Mesodermal cell (in vitro differentiated cells): ENCODE data around the gene ACTN4.
A peak's percentile ranks its signal among the peaks of the same experiment; 100 is the strongest.

Source experiments
- H3K27ac ChIP-seq: 2 replicates; pipeline ENCODE4 v1.7.0; 2013; ENCODE audit warnings: mild to moderate bottlenecking, low read depth, low read length, moderate library complexity; ENCODE audit not compliant: severe bottlenecking
- H3K36me3 ChIP-seq: 2 replicates; pipeline ENCODE4 v1.7.1; 2013; ENCODE audit warnings: mild to moderate bottlenecking, low read length, moderate library complexity; ENCODE audit not compliant: control insufficient read depth, insufficient read depth
- H3K4me1 ChIP-seq: one replicate; pipeline ENCODE4 v1.7.1; 2013; ENCODE audit warnings: mild to moderate bottlenecking, low read length; ENCODE audit not compliant: insufficient read depth, control insufficient read depth, poor library complexity, severe bottlenecking
- H3K4me3 ChIP-seq: 2 replicates; pipeline ENCODE4 v1.7.0; 2013; ENCODE audit warnings: low read length, control low read depth, mild to moderate bottlenecking; ENCODE audit not compliant: insufficient read depth, poor library complexity, severe bottlenecking; ENCODE audit errors: extremely low read depth
- H3K9me3 ChIP-seq: 2 replicates; pipeline ENCODE4 v1.7.1; 2013; ENCODE audit warnings: mild to moderate bottlenecking, low read length, moderate library complexity; ENCODE audit not compliant: control insufficient read depth
- WGBS, 2 experiments: methylation state at CpG; one replicate each; pipeline ENCODE4 v1.1.5; 2013; ENCODE audit warnings: missing lambda C conversion rate in 2 of 2; ENCODE audit not compliant: insufficient coverage in 2 of 2; 5-methylcytosine and 5-hydroxymethylcytosine counted together

The ACTN4 gene

DNA sequence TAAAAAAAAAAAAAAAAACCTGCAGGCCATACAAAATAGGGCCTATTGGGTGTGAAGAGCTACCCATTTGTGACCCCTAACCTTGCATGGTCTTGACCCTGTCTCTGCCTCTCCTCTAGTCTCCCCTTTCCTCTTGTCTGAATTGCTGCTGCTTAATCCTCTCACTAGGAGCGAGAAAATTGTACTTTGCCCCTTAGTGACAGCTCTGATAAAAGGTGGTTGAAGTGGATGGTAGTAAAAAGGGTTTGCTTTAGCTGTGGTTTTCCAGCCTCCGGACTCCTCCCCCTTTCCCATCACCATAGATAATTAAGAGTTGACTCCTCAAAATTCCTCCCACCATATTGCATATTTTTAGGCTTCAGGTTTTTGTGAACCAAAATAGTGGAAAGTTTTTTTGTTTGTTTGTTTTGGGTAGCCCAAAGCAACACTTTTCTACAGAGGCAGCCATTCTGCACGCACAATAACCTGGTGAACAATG, 23.5 kb downstream of the ACTN4 start:
- Histone ChIP-seq H3K4me3 (no peak overlapping the region), H3K9me3 (no peaks in the 10 kb centered on the region), H3K36me3 (peaks cover 47% of the 10 kb centered on the region), H3K27ac (peak overlapping the region; percentile 65), H3K4me1 (peaks cover 85% of the 10 kb centered on the region)
- WGBS, 2 experiments = 100% methylated on average over 1 of the region's 3 CpGs; no CpG with 5 or more reads in 1 of the 2 experiments

GRCh38 chr19:38671654-38672053, 24.2 kb downstream of the ACTN4 start:
- H3K9me3 ChIP-seq = no peaks in the 10 kb centered on the region
- H3K27ac ChIP-seq = peak overlapping the region; percentile 65
- WGBS, 2 experiments = 70 to 87% methylated on average over 3 to 4 of the region's 4 CpGs
- peaks cover 51% of the 10 kb centered on the region for H3K36me3 ChIP-seq
- H3K4me1 ChIP-seq = peaks cover 85% of the 10 kb centered on the region
- H3K4me3 ChIP-seq = no peak overlapping the region

GRCh38 chr19:38673030-38673429, 25.6 kb downstream of the ACTN4 start:
- Histone ChIP-seq H3K9me3 (no peaks in the 10 kb centered on the region), H3K27ac (no peak overlapping the region), H3K36me3 (peaks cover 62% of the 10 kb centered on the region), H3K4me3 (no peak overlapping the region), H3K4me1 (peaks cover 82% of the 10 kb centered on the region)
- 83% methylated on average over 1 of the region's 4 CpGs for WGBS, 2 experiments

DNA sequence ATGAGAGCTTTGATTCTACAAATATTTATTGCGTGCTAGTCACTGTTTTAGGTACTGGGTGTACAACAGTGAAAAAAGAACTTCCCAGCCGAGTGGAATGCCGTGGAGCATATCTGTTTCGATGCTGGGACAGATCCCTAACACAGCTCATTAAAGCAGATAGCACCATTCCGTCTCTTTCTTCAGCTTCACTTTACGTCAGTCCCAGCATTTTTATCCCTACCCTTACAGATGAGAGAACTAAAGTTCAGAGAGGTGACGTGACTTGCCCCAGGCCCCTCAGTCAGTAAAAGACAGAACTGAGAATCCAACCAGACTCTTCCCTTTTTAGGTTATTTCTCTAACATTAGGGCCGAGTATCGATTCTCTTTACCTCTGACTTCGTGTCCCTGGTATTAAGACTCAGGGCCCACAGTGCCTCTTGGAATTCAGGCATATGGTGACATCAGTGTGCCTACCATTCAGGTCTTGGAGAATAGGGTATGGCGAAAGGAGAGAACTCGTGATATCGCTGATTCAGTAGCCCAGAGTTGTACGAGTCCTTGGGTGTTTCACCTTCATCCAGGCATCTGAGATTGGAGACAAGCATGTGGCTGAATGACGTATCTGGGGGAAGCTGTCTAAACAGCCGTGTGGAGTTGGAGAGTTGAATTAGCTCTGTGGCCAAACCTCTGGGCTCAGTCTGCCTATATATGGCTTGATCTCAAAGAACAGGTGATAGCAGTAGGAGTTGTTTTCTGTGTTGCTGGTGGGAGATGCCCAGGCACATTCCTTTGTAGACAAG, 27.1 kb downstream of the ACTN4 start:
- H3K27ac ChIP-seq = peak overlapping the region; percentile 54
- 93 to 96% methylated on average over 15 of the region's 16 CpGs for WGBS, 2 experiments
- peaks cover 80% of the 10 kb centered on the region for H3K4me1 ChIP-seq
- peaks cover 62% of the 10 kb centered on the region for H3K36me3 ChIP-seq
- H3K4me3 ChIP-seq = no peak overlapping the region
- no peaks in the 10 kb centered on the region for H3K9me3 ChIP-seq

- no peaks in the 10 kb centered on the region for H3K9me3 ChIP-seq
- H3K4me3 ChIP-seq = no peak overlapping the region
- H3K4me1 ChIP-seq = peaks cover 79% of the 10 kb centered on the region
- peaks cover 62% of the 10 kb centered on the region for H3K36me3 ChIP-seq
- peak overlapping the region; percentile 79 for H3K27ac ChIP-seq
- 92 to 100% methylated on average over 5 of the region's 5 CpGs for WGBS, 2 experiments
Observed at GRCh38 chr19:38675611-38676010, 28.2 kb downstream of the ACTN4 start.

DNA sequence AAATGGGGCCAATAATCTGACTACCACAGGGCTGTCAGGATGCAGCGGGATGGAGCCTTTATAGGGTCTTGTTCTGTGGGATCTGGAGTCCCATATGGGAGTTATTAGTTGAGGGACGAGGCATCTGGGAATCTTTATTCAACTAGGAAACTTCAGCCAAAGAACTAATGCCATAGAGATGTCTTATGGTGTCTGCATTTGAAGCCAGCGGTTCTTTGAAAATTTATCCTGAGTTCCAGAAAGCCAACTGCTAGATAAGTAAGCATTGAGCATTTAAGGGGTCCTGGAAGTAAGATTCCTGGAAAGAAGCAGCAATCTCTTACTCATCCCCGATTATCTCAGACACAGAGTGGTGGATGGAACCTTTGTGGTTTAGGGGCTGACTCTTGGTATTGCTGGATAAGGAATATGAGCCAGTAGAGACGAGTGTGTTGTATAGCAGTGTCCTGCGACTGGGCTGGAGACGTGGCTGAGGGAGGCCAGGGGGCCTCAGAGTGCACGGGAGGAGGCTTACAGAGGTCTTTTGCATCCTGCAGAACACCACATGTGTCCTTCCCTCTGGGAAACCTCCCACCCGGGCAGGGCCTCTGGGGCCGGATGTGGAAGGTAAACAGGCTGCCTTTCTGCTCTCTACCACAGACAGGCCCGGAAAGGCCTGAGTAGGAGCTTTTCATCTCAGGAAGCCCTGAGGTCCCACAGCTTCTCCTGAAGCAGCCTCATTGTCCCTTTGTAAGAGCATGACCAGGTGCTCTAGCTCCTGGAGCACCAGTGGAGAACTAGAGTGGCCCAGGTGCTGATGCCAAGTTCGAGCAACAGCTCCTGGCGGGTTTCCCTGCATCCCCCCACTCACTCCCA, 28.8 kb downstream of the ACTN4 start:
- H3K27ac ChIP-seq = peak overlapping the region; percentile 79
- H3K4me3 ChIP-seq = no peak overlapping the region
- H3K4me1 ChIP-seq = peaks cover 73% of the 10 kb centered on the region
- H3K9me3 ChIP-seq = no peaks in the 10 kb centered on the region
- 81 to 84% methylated on average over 11 of the region's 13 CpGs for WGBS, 2 experiments
- peaks cover 65% of the 10 kb centered on the region for H3K36me3 ChIP-seq

- WGBS, 2 experiments = 88 to 93% methylated on average over 8 of the region's 11 CpGs
Observed at GRCh38 chr19:38676878-38677646, 29.6 kb downstream of the ACTN4 start.

DNA sequence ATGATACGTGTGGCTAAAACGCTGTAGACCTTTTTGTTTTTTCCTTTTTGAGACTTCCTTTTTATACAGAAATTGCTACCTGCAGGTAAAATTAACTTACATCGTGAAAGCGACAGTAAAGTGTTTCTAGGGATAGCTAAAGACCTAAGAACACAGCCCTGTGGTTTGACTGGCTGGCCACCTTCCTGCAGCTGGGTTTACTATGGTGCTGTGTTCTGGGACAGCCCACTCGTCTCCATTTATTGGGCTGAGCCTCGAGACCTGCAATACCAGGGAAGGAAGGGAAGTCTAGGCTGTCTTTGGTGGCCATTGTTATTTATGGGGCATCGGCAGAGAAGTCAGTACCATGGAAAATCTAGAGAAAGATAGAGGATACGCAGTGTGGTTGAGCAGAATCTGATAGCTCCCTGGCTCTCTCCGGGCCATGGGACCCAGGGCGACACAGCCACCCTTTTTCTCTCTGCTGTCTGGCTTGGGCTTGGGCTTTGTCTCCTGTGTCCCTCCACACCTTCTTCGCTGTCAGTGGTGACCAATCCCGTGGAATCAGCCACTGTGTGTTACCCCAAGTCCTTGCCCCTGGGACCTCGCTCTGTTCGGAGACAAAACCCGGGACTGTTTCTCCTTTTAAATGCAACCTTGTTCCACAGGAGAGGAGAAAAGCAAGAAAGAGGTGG, 30.9 kb downstream of the ACTN4 start:
- Histone ChIP-seq H3K4me3 (no peak overlapping the region), H3K4me1 (peaks cover 74% of the 10 kb centered on the region), H3K9me3 (no peaks in the 10 kb centered on the region), H3K36me3 (peaks cover 73% of the 10 kb centered on the region), H3K27ac (peak overlapping the region; percentile 23)
- WGBS, 2 experiments = 93 to 96% methylated on average over 10 to 11 of the region's 15 CpGs

More at GRCh38 chr19:38676878-38677646, 29.6 kb downstream of the ACTN4 start:
- H3K4me1 ChIP-seq = peaks cover 68% of the 10 kb centered on the region
- no peaks in the 10 kb centered on the region for H3K9me3 ChIP-seq
- peaks cover 73% of the 10 kb centered on the region for H3K36me3 ChIP-seq
- no peak overlapping the region for H3K4me3 ChIP-seq
- H3K27ac ChIP-seq = peak overlapping the region; percentile 79

- H3K4me1 ChIP-seq = peaks cover 78% of the 10 kb centered on the region
- H3K36me3 ChIP-seq = peaks cover 73% of the 10 kb centered on the region
- WGBS, 2 experiments = 93 to 99% methylated on average over 7 of the region's 7 CpGs
- H3K27ac ChIP-seq = peak overlapping the region; percentile 23
- no peaks in the 10 kb centered on the region for H3K9me3 ChIP-seq
- H3K4me3 ChIP-seq = no peak overlapping the region
Observed at GRCh38 chr19:38678891-38679494, 31.5 kb downstream of the ACTN4 start.
